Measurements from ENCODE around the gene SNX32. TPM values are rescaled to one million over a fixed set of nuclear protein-coding genes. Genes with fewer than 3 reads are reported as not detected.

SNX32 gene
- total RNA-seq, 3 donors from 2014 or later (not counting 1 experiment from before 2014, with no cell fraction given), result 0.31 to 2.0 (median 0.54) TPM

GRCh38 chr11:65863889-65864705, 30.3 kb downstream of the SNX32 start:
- H3K4me3 ChIP-seq (ENCODE audit: low read length), result no peak overlapping the region
- Mint-ChIP-seq H3K4me3 (no peak overlapping the region), H3K9me3 (no peaks in the 10 kb centered on the region), H3K4me1 (peaks cover 21 to 41% of the 10 kb centered on the region in 2 donors), H3K36me3 (no peaks in the 10 kb centered on the region), H3K27ac (no peak overlapping the region), H3K27me3 (ENCODE audit: low read depth in 2 of 2) (no peaks in the 10 kb centered on the region)
- intact Hi-C loops (cut with micrococcal nuclease), result no loop called here
- peaks cover 47% of the 10 kb centered on the region for H3K36me3 ChIP-seq (ENCODE audit: control insufficient read depth, insufficient read depth, low read length)
- DNase-seq (no peak), ATAC-seq (no peak)
- H3K9me3 ChIP-seq (ENCODE audit: control insufficient read depth, insufficient read depth, low read length), result no peaks in the 10 kb centered on the region
- H3K27ac ChIP-seq (ENCODE audit: low read length), result no peak overlapping the region
- peaks cover 25% of the 10 kb centered on the region for H3K4me1 ChIP-seq (ENCODE audit: control insufficient read depth, insufficient read depth, low read length)
- no peak for TF ChIP-seq CTCF (IDR thresholded peaks at IDR 0.05)
- H3K27me3 ChIP-seq (ENCODE audit: control insufficient read depth, insufficient read depth, low read length), result no peaks in the 10 kb centered on the region
- 92% methylated on average over 12 of the region's 12 CpGs for WGBS (ENCODE audit: insufficient coverage)

- intact Hi-C loops (cut with micrococcal nuclease), result no loop called here
- 95% methylated on average over 18 of the region's 18 CpGs for WGBS (ENCODE audit: insufficient coverage)
- H3K4me3 ChIP-seq (ENCODE audit: low read length), result no peak overlapping the region
- Mint-ChIP-seq H3K36me3 (no peaks in the 10 kb centered on the region), H3K27ac (no peak overlapping the region), H3K27me3 (ENCODE audit: low read depth in 2 of 2) (no peaks in the 10 kb centered on the region), H3K4me1 (peaks cover 20 to 39% of the 10 kb centered on the region in 2 donors), H3K4me3 (no peak overlapping the region), H3K9me3 (no peaks in the 10 kb centered on the region)
- no peak for TF ChIP-seq CTCF (IDR thresholded peaks at IDR 0.05)
- no peaks in the 10 kb centered on the region for H3K9me3 ChIP-seq (ENCODE audit: control insufficient read depth, insufficient read depth, low read length)
- DNase-seq (no peak), ATAC-seq (no peak)
- no peak overlapping the region for H3K27ac ChIP-seq (ENCODE audit: low read length)
- peaks cover 21% of the 10 kb centered on the region for H3K4me1 ChIP-seq (ENCODE audit: control insufficient read depth, insufficient read depth, low read length)
- H3K27me3 ChIP-seq (ENCODE audit: control insufficient read depth, insufficient read depth, low read length), result no peaks in the 10 kb centered on the region
- H3K36me3 ChIP-seq (ENCODE audit: control insufficient read depth, insufficient read depth, low read length), result peaks cover 47% of the 10 kb centered on the region
Measured at GRCh38 chr11:65864706-65865471, 31.1 kb downstream of the SNX32 start.

- no peaks in the 10 kb centered on the region for H3K27me3 Mint-ChIP-seq (ENCODE audit: low read depth in 2 of 2)
- intact Hi-C loops (cut with micrococcal nuclease), result no loop called here
- H3K9me3 ChIP-seq (ENCODE audit: control insufficient read depth, insufficient read depth, low read length), result no peaks in the 10 kb centered on the region
- no peaks in the 10 kb centered on the region for H3K36me3 Mint-ChIP-seq
- 96% methylated on average over 9 of the region's 9 CpGs for WGBS (ENCODE audit: insufficient coverage)
- H3K9me3 Mint-ChIP-seq, result no peaks in the 10 kb centered on the region
- ATAC-seq, result no peak
- peaks cover 25% of the 10 kb centered on the region for H3K4me1 ChIP-seq (ENCODE audit: control insufficient read depth, insufficient read depth, low read length)
- no peak overlapping the region for H3K4me3 Mint-ChIP-seq
- H3K4me1 Mint-ChIP-seq, result peaks cover 16 to 39% of the 10 kb centered on the region in 2 donors
- H3K36me3 ChIP-seq (ENCODE audit: control insufficient read depth, insufficient read depth, low read length), result peaks cover 47% of the 10 kb centered on the region
- no peak for DNase-seq
- H3K4me3 ChIP-seq (ENCODE audit: low read length), result no peak overlapping the region
- TF ChIP-seq CTCF (IDR thresholded peaks at IDR 0.05), result no peak
- no peak overlapping the region for H3K27ac Mint-ChIP-seq
- H3K27me3 ChIP-seq (ENCODE audit: control insufficient read depth, insufficient read depth, low read length), result no peaks in the 10 kb centered on the region
- no peak overlapping the region for H3K27ac ChIP-seq (ENCODE audit: low read length)
Measured at GRCh38 chr11:65865550-65866172, 31.9 kb downstream of the SNX32 start.

All from natural killer cell (primary cell).